HG03196 (cell line): ENCODE data around the gene SMYD2.

Source experiments
- ATAC-seq: cut with Tn5 transposase; IDR thresholded peaks from one replicate; pipeline ENCODE4 v1.9.1; 2021; ENCODE audit not compliant: unreplicated experiment

Gene SMYD2

GRCh38 chr1:214327514-214327913 lies 46.6 kb downstream of the SMYD2 start:
- no peak for ATAC-seq

GRCh38 chr1:214328770-214329469 lies 48.0 kb downstream of the SMYD2 start:
- peak; percentile 85 for ATAC-seq

GRCh38 chr1:214329470-214330220 lies 48.7 kb downstream of the SMYD2 start:
- ATAC-seq: no peak

GRCh38 chr1:214330222-214330621 lies 49.3 kb downstream of the SMYD2 start:
- ATAC-seq: no peak

GRCh38 chr1:214330715-214331114 lies 49.8 kb downstream of the SMYD2 start:
- ATAC-seq: no peak

GRCh38 chr1:214331180-214331579 lies 50.2 kb downstream of the SMYD2 start:
- ATAC-seq: no peak

- ATAC-seq: no peak
Observed at GRCh38 chr1:214331827-214332423, 51.0 kb downstream of the SMYD2 start.

GRCh38 chr1:214332946-214333798 lies 52.2 kb downstream of the SMYD2 start:
- no peak for ATAC-seq

- ATAC-seq: no peak
Observed at GRCh38 chr1:214335567-214335966, 54.6 kb downstream of the SMYD2 start.

GRCh38 chr1:214337015-214337414 lies 56.1 kb downstream of the SMYD2 start:
- no peak for ATAC-seq

- no peak for ATAC-seq
Observed at GRCh38 chr1:214337511-214337910, 56.6 kb downstream of the SMYD2 start.

- no peak for ATAC-seq
Observed at GRCh38 chr1:214338212-214338611, 57.3 kb downstream of the SMYD2 start.

- ATAC-seq: no peak
Observed at GRCh38 chr1:214341459-214341858, 60.5 kb downstream of the SMYD2 start.

GRCh38 chr1:214341932-214342331 lies 61.0 kb downstream of the SMYD2 start:
- no peak for ATAC-seq

- no peak for ATAC-seq
Observed at GRCh38 chr1:214342525-214342924, 61.6 kb downstream of the SMYD2 start.

- ATAC-seq: no peak
Observed at GRCh38 chr1:214344897-214345296, 63.9 kb downstream of the SMYD2 start.

- ATAC-seq: no peak
Observed at GRCh38 chr1:214349008-214349407, 68.0 kb downstream of the SMYD2 start.

GRCh38 chr1:214349781-214350180 lies 68.8 kb downstream of the SMYD2 start:
- no peak for ATAC-seq

GRCh38 chr1:214351551-214352277 lies 70.8 kb downstream of the SMYD2 start:
- no peak for ATAC-seq

GRCh38 chr1:214352838-214353237 lies 71.9 kb downstream of the SMYD2 start:
- no peak for ATAC-seq
